Neural progenitor cell (in vitro differentiated cells): ENCODE data around the gene FAU. TPM values are rescaled to one million over a fixed set of nuclear protein-coding genes. Genes with fewer than 3 reads are reported as not detected.
A peak's percentile ranks its signal among the peaks of the same experiment; 100 is the strongest.

Experiments used
- DNase-seq: peaks from one replicate; pipeline ENCODE4 v3.0.0-alpha.2; 2016; ENCODE audit warnings: low spot score
- H2AFZ ChIP-seq: fragments of 200-600 bp; sonication (generic); replicated peaks from 2 replicates; pipeline ENCODE4 v1.6.1; 2016; ENCODE audit warnings: antibody characterized with exemption
- H3F3A ChIP-seq: fragments of 200-600 bp; sonication (generic); 2 replicates; pipeline ENCODE4 v1.6.1; 2016; ENCODE audit warnings: antibody characterized with exemption, low read depth
- H3K27ac ChIP-seq: fragments of 200-600 bp; sonication (generic); 2 replicates; pipeline ENCODE4 v1.5.1; 2016; ENCODE audit warnings: mild to moderate bottlenecking
- H3K27me3 ChIP-seq: fragments of 200-600 bp; sonication (generic); 2 replicates; pipeline ENCODE4 v1.6.1; 2016; ENCODE audit warnings: mild to moderate bottlenecking, moderate library complexity
- H3K36me3 ChIP-seq: fragments of 200-600 bp; sonication (generic); 2 replicates; pipeline ENCODE4 v1.5.1; 2016
- H3K4me1 ChIP-seq: fragments of 200-600 bp; sonication (generic); 2 replicates; pipeline ENCODE4 v1.6.1; 2016; ENCODE audit warnings: mixed run types
- H3K4me2 ChIP-seq: fragments of 200-600 bp; sonication (generic); 2 replicates; pipeline ENCODE4 v1.6.1; 2016
- H3K4me3 ChIP-seq: fragments of 200-600 bp; sonication (generic); 2 replicates; pipeline ENCODE4 v1.5.1; 2016
- H3K79me2 ChIP-seq: fragments of 200-600 bp; sonication (generic); 2 replicates; pipeline ENCODE4 v1.6.1; 2016; ENCODE audit warnings: low read depth
- H3K9ac ChIP-seq: fragments of 200-600 bp; sonication (generic); 2 replicates; pipeline ENCODE4 v1.6.1; 2016
- H3K9me3 ChIP-seq: fragments of 200-600 bp; sonication (generic); 2 replicates; pipeline ENCODE4 v1.5.1; 2016; ENCODE audit warnings: low read depth
- H4K20me1 ChIP-seq: fragments of 200-600 bp; sonication (generic); 2 replicates; pipeline ENCODE4 v1.6.1; 2016; ENCODE audit warnings: low read depth
- H3K27ac Mint-ChIP-seq: 3 replicates; pipeline ENCODE4 v1.8.0; 2021; ENCODE audit warnings: mixed read lengths
- H3K27me3 Mint-ChIP-seq: 2 replicates; pipeline ENCODE4 v1.8.0; 2022; ENCODE audit warnings: low read depth, mild to moderate bottlenecking, inconsistent platforms, moderate library complexity, mixed read lengths; ENCODE audit not compliant: insufficient read depth
- H3K36me3 Mint-ChIP-seq: 3 replicates; pipeline ENCODE4 v1.8.0; 2021; ENCODE audit warnings: mixed read lengths
- H3K4me1 Mint-ChIP-seq: 3 replicates; pipeline ENCODE4 v1.8.0; 2021; ENCODE audit warnings: mixed read lengths
- H3K4me3 Mint-ChIP-seq: 3 replicates; pipeline ENCODE4 v1.8.0; 2021; ENCODE audit warnings: mild to moderate bottlenecking, moderate library complexity, mixed read lengths
- H3K9me3 Mint-ChIP-seq: 3 replicates; pipeline ENCODE4 v1.8.0; 2020; ENCODE audit warnings: mixed read lengths
- CTCF ChIP-seq: fragments of 200-600 bp; sonication (generic); IDR thresholded peaks from 2 replicates; pipeline ENCODE4 v1.5.1; 2017; ENCODE audit warnings: antibody characterized with exemption, mild to moderate bottlenecking
- EZH2 ChIP-seq: fragments of 200-600 bp; sonication (generic); IDR thresholded peaks from 2 replicates; pipeline ENCODE4 v1.6.1; 2017; ENCODE audit warnings: antibody characterized with exemption, mild to moderate bottlenecking, moderate library complexity
- EZH2phosphoT487 ChIP-seq: fragments of 200-600 bp; sonication (generic); IDR thresholded peaks from 2 replicates; pipeline ENCODE4 v1.6.1; 2017; ENCODE audit warnings: antibody characterized with exemption
- total RNA-seq: library from RNA; depleted of rRNA; stranded (reverse); fragments of >200 nt; gene quantifications from 2 replicates; pipeline ENCODE4 v1.2.3, GENCODE V29; 2015; ENCODE audit warnings: low replicate concordance

Gene FAU
- total RNA-seq, 1 donor from 2014 or later = 288 TPM

- Histone ChIP-seq H4K20me1 (peaks cover 11% of the 10 kb centered on the region), H3K27ac (no peak overlapping the region), H3K79me2 (peaks cover 21% of the 10 kb centered on the region), H3K9ac (no peak overlapping the region), H3K4me1 (peaks cover 8% of the 10 kb centered on the region), H2AFZ (no peak overlapping the region), H3K36me3 (no peaks in the 10 kb centered on the region), H3K4me3 (no peak overlapping the region), H3K9me3 (no peaks in the 10 kb centered on the region), H3K27me3 (peaks cover 18% of the 10 kb centered on the region), H3K4me2 (no peak overlapping the region), H3F3A (peaks cover 11% of the 10 kb centered on the region)
- Mint-ChIP-seq H3K27me3 (peaks cover 4% of the 10 kb centered on the region), H3K4me3 (peak overlapping the region; percentile 76), H3K36me3 (no peaks in the 10 kb centered on the region), H3K27ac (no peak overlapping the region), H3K9me3 (peaks cover 2% of the 10 kb centered on the region), H3K4me1 (peaks cover 21% of the 10 kb centered on the region)
- TF ChIP-seq CTCF = no peak
- TF ChIP-seq EZH2 = no peak
- no peak for TF ChIP-seq EZH2phosphoT487
- DNase-seq = no peak
Observed at GRCh38 chr11:65136515-65137096, 14.7 kb upstream of the FAU start.

DNA sequence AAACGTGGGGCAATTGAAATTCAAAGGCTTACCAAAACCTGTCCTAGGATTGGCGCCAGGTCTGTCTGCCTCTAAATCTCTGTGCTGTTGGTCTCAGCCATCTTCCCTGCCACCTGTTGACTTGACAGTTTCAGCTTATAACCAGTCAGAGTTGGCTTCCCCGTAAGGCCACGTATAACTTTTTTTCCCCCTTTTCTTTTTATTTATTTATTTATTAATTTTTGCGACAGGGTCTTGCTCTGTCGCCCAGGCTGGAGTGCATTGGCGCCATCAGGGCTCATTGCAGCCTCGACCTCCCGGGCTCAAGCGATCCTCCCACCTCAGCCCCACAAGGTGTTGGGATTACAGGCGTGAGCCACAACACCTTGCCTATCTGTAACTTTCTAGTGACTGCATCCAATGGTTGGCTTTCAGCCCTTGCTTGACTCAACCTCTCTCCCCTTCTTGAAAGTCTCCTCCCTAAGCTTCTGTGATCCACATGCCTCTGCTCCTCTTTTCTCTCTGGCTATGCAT lies 13.8 kb upstream of the FAU start:
- H3K4me2 ChIP-seq = peak overlapping the region; percentile 99
- peaks cover 11% of the 10 kb centered on the region for H4K20me1 ChIP-seq
- H3K27ac ChIP-seq = peak overlapping the region; percentile 75
- H3K27me3 ChIP-seq = peaks cover 9% of the 10 kb centered on the region
- H3K9me3 ChIP-seq = no peaks in the 10 kb centered on the region
- H2AFZ ChIP-seq = peak overlapping the region; percentile 30
- H3K36me3 ChIP-seq = no peaks in the 10 kb centered on the region
- H3K4me1 ChIP-seq = peaks cover 8% of the 10 kb centered on the region
- Mint-ChIP-seq H3K27ac (peak overlapping the region; percentile 100), H3K4me1 (peaks cover 21% of the 10 kb centered on the region), H3K9me3 (peaks cover 2% of the 10 kb centered on the region), H3K36me3 (no peaks in the 10 kb centered on the region), H3K27me3 (peaks cover 4% of the 10 kb centered on the region), H3K4me3 (peak overlapping the region; percentile 98)
- H3K9ac ChIP-seq = peak overlapping the region; percentile 58
- peak overlapping the region; percentile 93 for H3K4me3 ChIP-seq
- peaks cover 11% of the 10 kb centered on the region for H3F3A ChIP-seq
- DNase-seq = no peak
- TF ChIP-seq EZH2 (no peak), CTCF (no peak), EZH2phosphoT487 (no peak)
- H3K79me2 ChIP-seq = peaks cover 21% of the 10 kb centered on the region

DNA sequence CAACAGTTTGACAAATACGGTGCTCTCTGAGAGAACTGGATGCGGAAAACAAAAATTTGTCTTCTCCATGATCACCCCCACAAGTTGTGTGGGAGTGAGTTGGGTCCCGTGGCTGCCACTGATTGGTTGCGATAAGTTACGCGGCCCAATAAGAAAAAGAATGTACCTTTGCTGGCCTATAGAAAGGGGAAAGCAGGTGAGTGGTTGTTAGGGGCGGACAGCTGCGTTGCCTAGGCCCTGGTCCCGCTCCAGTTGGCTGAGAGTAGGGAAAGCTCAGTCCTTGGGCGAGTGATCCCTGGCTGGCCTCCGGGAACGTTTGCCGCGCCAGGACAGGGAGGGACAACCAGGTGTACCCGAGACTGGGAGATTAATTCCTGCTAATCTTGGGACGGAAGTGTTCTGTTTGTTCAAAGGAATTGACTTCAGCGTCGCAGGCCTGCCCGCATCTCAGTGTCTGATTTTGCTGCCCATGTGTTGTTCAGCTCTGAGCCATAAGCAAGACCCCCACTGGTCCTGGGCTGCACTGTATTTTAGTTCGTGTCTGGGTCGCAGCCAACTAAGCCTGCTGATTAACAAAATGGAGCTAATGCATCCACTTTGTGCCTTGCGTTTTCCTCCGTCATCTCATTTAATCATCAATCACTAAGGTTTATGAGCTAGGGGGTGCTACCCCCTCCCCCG lies 13.2 kb upstream of the FAU start:
- Histone ChIP-seq H3K27ac (peak overlapping the region; percentile 99), H3K36me3 (no peaks in the 10 kb centered on the region), H3K4me1 (peaks cover 8% of the 10 kb centered on the region), H3K27me3 (peaks cover 3% of the 10 kb centered on the region), H4K20me1 (peaks cover 11% of the 10 kb centered on the region), H2AFZ (peak overlapping the region; percentile 98), H3F3A (peaks cover 11% of the 10 kb centered on the region), H3K4me2 (peak overlapping the region; percentile 99), H3K9me3 (no peaks in the 10 kb centered on the region), H3K79me2 (peaks cover 21% of the 10 kb centered on the region), H3K9ac (peak overlapping the region; percentile 98), H3K4me3 (peak overlapping the region; percentile 93)
- Mint-ChIP-seq H3K27me3 (peaks cover 4% of the 10 kb centered on the region), H3K36me3 (no peaks in the 10 kb centered on the region), H3K4me1 (peaks cover 21% of the 10 kb centered on the region), H3K27ac (peak overlapping the region; percentile 100), H3K4me3 (peak overlapping the region; percentile 98), H3K9me3 (peaks cover 2% of the 10 kb centered on the region)
- DNase-seq = peak; percentile 96
- TF ChIP-seq EZH2phosphoT487 = no peak
- no peak for TF ChIP-seq EZH2
- TF ChIP-seq CTCF = no peak
